Mesendoderm (in vitro differentiated cells): ENCODE results near the gene PHF2.

ENCODE experiments used
- DNase-seq: peaks from one replicate; pipeline ENCODE4 v3.0.0; 2013
- H2AK5ac ChIP-seq: 2 replicates; pipeline ENCODE4 v1.6.1; 2013; ENCODE audit warnings: low read length, inconsistent platforms
- H2BK120ac ChIP-seq: 2 replicates; pipeline ENCODE4 v1.6.1; 2013; ENCODE audit warnings: low read depth, mild to moderate bottlenecking, low read length, moderate library complexity, mixed read lengths
- H2BK15ac ChIP-seq: replicated peaks from 2 replicates; pipeline ENCODE4 v1.6.1; 2013; ENCODE audit warnings: low read depth, mild to moderate bottlenecking, moderate library complexity
- H2BK5ac ChIP-seq: 2 replicates; pipeline ENCODE4 v1.6.1; 2013; ENCODE audit warnings: low read length, inconsistent platforms
- H3K18ac ChIP-seq: 2 replicates; pipeline ENCODE4 v1.6.1; 2013; ENCODE audit warnings: mild to moderate bottlenecking, low read length, mixed read lengths
- H3K23ac ChIP-seq: one replicate; pipeline ENCODE4 v1.6.1; 2013; ENCODE audit warnings: low read length
- H3K27ac ChIP-seq: 2 replicates; pipeline ENCODE4 v1.5.1; 2013; ENCODE audit warnings: low read depth, mild to moderate bottlenecking, inconsistent platforms, low read length, moderate library complexity
- H3K27me3 ChIP-seq: 2 replicates; pipeline ENCODE4 v1.6.1; 2013; ENCODE audit warnings: low read length, control low read depth, mild to moderate bottlenecking, inconsistent platforms; ENCODE audit not compliant: insufficient read depth, poor library complexity
- H3K36me3 ChIP-seq: 2 replicates; pipeline ENCODE4 v1.6.1; 2013; ENCODE audit warnings: low read length, inconsistent platforms; ENCODE audit not compliant: control insufficient read depth, insufficient read depth
- H3K4ac ChIP-seq: one replicate; pipeline ENCODE4 v1.6.1; 2013; ENCODE audit warnings: low read depth, mild to moderate bottlenecking, low read length, moderate library complexity
- H3K4me1 ChIP-seq: 2 replicates; pipeline ENCODE4 v1.6.1; 2013; ENCODE audit warnings: low read depth, low read length, inconsistent platforms; ENCODE audit not compliant: control insufficient read depth
- H3K4me2 ChIP-seq: 2 replicates; pipeline ENCODE4 v1.6.1; 2013; ENCODE audit warnings: low read length
- H3K4me3 ChIP-seq: 2 replicates; pipeline ENCODE4 v1.5.1; 2013; ENCODE audit warnings: mild to moderate bottlenecking, low read length
- H3K56ac ChIP-seq: one replicate; pipeline ENCODE4 v1.6.1; 2013; ENCODE audit warnings: low read length
- H3K79me1 ChIP-seq: 2 replicates; pipeline ENCODE4 v1.6.1; 2013; ENCODE audit warnings: low read length, inconsistent platforms
- H3K79me2 ChIP-seq: 2 replicates; pipeline ENCODE4 v1.6.1; 2013; ENCODE audit warnings: mild to moderate bottlenecking, low read length; ENCODE audit not compliant: control insufficient read depth, insufficient read depth
- H3K9ac ChIP-seq: 2 replicates; pipeline ENCODE4 v1.6.1; 2013; ENCODE audit warnings: low read length, inconsistent platforms
- H4K5ac ChIP-seq: one replicate; pipeline ENCODE4 v1.6.1; 2013; ENCODE audit warnings: low read length
- H4K8ac ChIP-seq: one replicate; pipeline ENCODE4 v1.6.1; 2013; ENCODE audit warnings: low read depth, mild to moderate bottlenecking, control low read depth, low read length, moderate library complexity
- WGBS: extraction: QIAGEN DNeasy Blood & Tissue Kit; methylation state at CpG from one replicate; pipeline ENCODE4 v1.1.7; 2013; ENCODE audit warnings: low lambda C conversion rate, missing lambda C conversion rate; ENCODE audit not compliant: insufficient coverage; ENCODE audit errors: extremely low coverage; 5-methylcytosine and 5-hydroxymethylcytosine counted together

The PHF2 gene

GRCh38 chr9:93678199-93679019 is 102.0 kb downstream of the PHF2 start:
- Histone ChIP-seq H2BK15ac (no peak overlapping the region), H3K56ac (no peak overlapping the region), H3K79me2 (no peaks in the 10 kb centered on the region), H3K4me1 (no peaks in the 10 kb centered on the region), H3K27me3 (no peaks in the 10 kb centered on the region), H3K4me3 (no peak overlapping the region), H4K5ac (no peak overlapping the region), H3K23ac (no peak overlapping the region), H3K79me1 (no peaks in the 10 kb centered on the region), H2BK5ac (no peak overlapping the region), H3K27ac (no peak overlapping the region), H3K36me3 (no peaks in the 10 kb centered on the region), H4K8ac (no peak overlapping the region), H3K4me2 (no peak overlapping the region), H3K9ac (no peak overlapping the region), H3K18ac (no peak overlapping the region), H3K4ac (no peak overlapping the region), H2AK5ac (no peak overlapping the region), H2BK120ac (no peak overlapping the region)
- DNase-seq: no peak
- no CpG with 5 or more reads among the region's 17 CpGs for WGBS

GRCh38 chr9:93679536-93680442 is 103.4 kb downstream of the PHF2 start:
- no peak overlapping the region for H3K9ac ChIP-seq
- no peak for DNase-seq
- H3K79me1 ChIP-seq: no peaks in the 10 kb centered on the region
- H3K56ac ChIP-seq: no peak overlapping the region
- H3K4me3 ChIP-seq: no peak overlapping the region
- no peak overlapping the region for H3K23ac ChIP-seq
- no peak overlapping the region for H3K18ac ChIP-seq
- H3K36me3 ChIP-seq: no peaks in the 10 kb centered on the region
- no peak overlapping the region for H2BK15ac ChIP-seq
- no peaks in the 10 kb centered on the region for H3K79me2 ChIP-seq
- H2BK120ac ChIP-seq: no peak overlapping the region
- H3K27me3 ChIP-seq: no peaks in the 10 kb centered on the region
- H3K4me2 ChIP-seq: no peak overlapping the region
- no peak overlapping the region for H2BK5ac ChIP-seq
- no peaks in the 10 kb centered on the region for H3K4me1 ChIP-seq
- WGBS: no CpG with 5 or more reads among the region's 18 CpGs
- H3K4ac ChIP-seq: no peak overlapping the region
- no peak overlapping the region for H4K8ac ChIP-seq
- no peak overlapping the region for H3K27ac ChIP-seq
- no peak overlapping the region for H4K5ac ChIP-seq
- no peak overlapping the region for H2AK5ac ChIP-seq

GRCh38 chr9:93680443-93681268 is 104.3 kb downstream of the PHF2 start:
- H3K23ac ChIP-seq: no peak overlapping the region
- no peak overlapping the region for H3K27ac ChIP-seq
- no peak overlapping the region for H4K5ac ChIP-seq
- no peak overlapping the region for H2BK5ac ChIP-seq
- no peak overlapping the region for H3K4me3 ChIP-seq
- H3K56ac ChIP-seq: no peak overlapping the region
- H3K4me1 ChIP-seq: no peaks in the 10 kb centered on the region
- no peaks in the 10 kb centered on the region for H3K27me3 ChIP-seq
- no peak overlapping the region for H2AK5ac ChIP-seq
- no CpG with 5 or more reads among the region's 16 CpGs for WGBS
- H4K8ac ChIP-seq: no peak overlapping the region
- H3K79me1 ChIP-seq: no peaks in the 10 kb centered on the region
- H3K4me2 ChIP-seq: no peak overlapping the region
- no peak overlapping the region for H3K18ac ChIP-seq
- H3K36me3 ChIP-seq: no peaks in the 10 kb centered on the region
- no peak overlapping the region for H3K9ac ChIP-seq
- no peak overlapping the region for H3K4ac ChIP-seq
- DNase-seq: no peak
- no peak overlapping the region for H2BK120ac ChIP-seq
- H3K79me2 ChIP-seq: no peaks in the 10 kb centered on the region
- no peak overlapping the region for H2BK15ac ChIP-seq

DNA sequence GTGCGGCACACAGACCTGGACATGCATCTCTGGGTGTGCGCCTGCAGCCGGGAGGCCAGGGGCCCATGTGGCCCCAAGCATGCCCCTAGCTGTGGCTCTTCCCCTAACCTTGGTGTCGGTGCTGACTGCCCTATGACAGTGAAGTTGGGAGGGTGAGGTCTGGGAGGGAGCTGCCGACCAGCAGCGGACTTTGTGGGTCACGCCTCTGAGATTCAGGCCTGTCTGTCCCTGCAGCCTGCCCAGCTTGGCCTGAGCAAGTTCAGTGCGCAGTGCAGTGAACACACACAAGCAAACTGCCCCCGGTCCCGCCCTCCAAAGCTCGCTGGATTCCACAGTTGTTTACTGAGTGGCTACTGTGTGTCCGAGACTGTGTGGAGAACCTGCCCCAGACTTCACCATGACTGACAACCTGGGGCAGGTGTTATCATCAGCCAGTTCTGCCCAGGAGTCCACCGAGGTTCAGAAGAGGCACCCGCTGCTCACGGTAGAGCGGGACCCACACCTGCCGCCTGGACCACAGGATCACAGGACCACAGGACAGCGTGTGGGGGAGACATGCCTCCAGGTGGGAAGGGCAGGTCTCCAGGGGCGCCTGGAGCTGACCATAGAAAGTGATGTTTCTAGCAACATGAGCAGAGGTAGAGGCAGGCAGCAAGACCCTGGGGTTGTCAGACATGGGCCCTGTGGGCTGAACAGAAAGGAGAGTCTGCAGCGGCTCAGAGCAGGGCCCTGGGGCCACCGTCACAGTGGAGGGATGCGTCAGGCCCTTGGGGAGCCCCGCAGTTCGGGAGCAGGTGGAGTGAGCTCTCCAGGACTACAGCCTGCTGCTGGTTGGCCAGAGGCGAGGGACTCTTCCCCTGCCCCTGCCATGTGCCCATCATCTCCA is 105.1 kb downstream of the PHF2 start:
- Histone ChIP-seq H3K4me2 (no peak overlapping the region), H3K4me1 (no peaks in the 10 kb centered on the region), H3K56ac (no peak overlapping the region), H3K79me1 (no peaks in the 10 kb centered on the region), H2BK120ac (no peak overlapping the region), H3K9ac (no peak overlapping the region), H4K8ac (no peak overlapping the region), H3K27ac (no peak overlapping the region), H3K23ac (no peak overlapping the region), H3K4ac (no peak overlapping the region), H3K36me3 (no peaks in the 10 kb centered on the region), H2BK5ac (no peak overlapping the region), H2AK5ac (no peak overlapping the region), H2BK15ac (no peak overlapping the region), H3K4me3 (no peak overlapping the region), H4K5ac (no peak overlapping the region), H3K27me3 (no peaks in the 10 kb centered on the region), H3K79me2 (no peaks in the 10 kb centered on the region), H3K18ac (no peak overlapping the region)
- no CpG with 5 or more reads among the region's 25 CpGs for WGBS
- no peak for DNase-seq
